Caco-2 (cell line): ENCODE data around the gene SLC39A12. TPM values are rescaled to one million over a fixed set of nuclear protein-coding genes. Genes with fewer than 3 reads are reported as not detected.

Experiments used
- BruUV-seq: library from RNA; stranded (reverse); fragments of 400-500 nt; replicated peaks from 2 replicates; lab custom pipeline; 2021; lab: Mats Ljungman, UMichigan
- CTCF ChIA-PET: fragments of 300-600 bp; sonication (Branson Sonifier 250); formaldehyde crosslinking; loops from one replicate; lab custom pipeline; 2022; ENCODE audit warnings: antibody characterized with exemption; lab: Charles Lee
- POLR2A ChIA-PET: fragments of 300-600 bp; sonication (Branson Sonifier 250); formaldehyde crosslinking; loops from one replicate; lab custom pipeline; 2022; ENCODE audit warnings: antibody characterized with exemption; lab: Charles Lee
- DNase-seq, 2 experiments: peaks; one replicate each; pipeline versions ENCODE4 v3.0.0 to v3.0.0-alpha.2; 2020 to 2022
- H3K27me3 ChIP-seq: replicated peaks from 2 replicates; pipeline ENCODE4 v1.6.0; 2011; ENCODE audit warnings: low read length; ENCODE audit not compliant: control insufficient read depth, insufficient read depth
- H3K36me3 ChIP-seq: 2 replicates; pipeline ENCODE4 v1.5.1; 2011; ENCODE audit warnings: low read length; ENCODE audit not compliant: control insufficient read depth, insufficient read depth
- H3K4me1 ChIP-seq: fragments of 250-450 bp; sonication (Bioruptor Pico); 2 replicates; pipeline ENCODE4 v1.5.1; 2020; ENCODE audit warnings: mild to moderate bottlenecking
- H3K4me3 ChIP-seq: 2 replicates; pipeline ENCODE4 v1.5.1; 2011; ENCODE audit warnings: low read depth, mild to moderate bottlenecking, control low read depth, low read length
- H3K9me3 ChIP-seq: fragments of 250-450 bp; sonication (Bioruptor Pico); 2 replicates; pipeline ENCODE4 v1.5.1; 2020; ENCODE audit warnings: mild to moderate bottlenecking, moderate library complexity
- H3K27ac Mint-ChIP-seq: one replicate; pipeline ENCODE4 v1.8.0; 2022; ENCODE audit warnings: mixed read lengths; ENCODE audit not compliant: unreplicated experiment
- H3K27me3 Mint-ChIP-seq: one replicate; pipeline ENCODE4 v1.8.0; 2022; ENCODE audit warnings: mixed read lengths; ENCODE audit not compliant: insufficient read depth, unreplicated experiment
- H3K36me3 Mint-ChIP-seq: one replicate; pipeline ENCODE4 v1.8.0; 2022; ENCODE audit warnings: mild to moderate bottlenecking, mixed read lengths; ENCODE audit not compliant: insufficient read depth, unreplicated experiment
- H3K4me1 Mint-ChIP-seq: one replicate; pipeline ENCODE4 v1.8.0; 2022; ENCODE audit warnings: low read depth, mixed read lengths; ENCODE audit not compliant: unreplicated experiment
- H3K4me3 Mint-ChIP-seq: one replicate; pipeline ENCODE4 v1.8.0; 2022; ENCODE audit warnings: mild to moderate bottlenecking, moderate library complexity, mixed read lengths; ENCODE audit not compliant: unreplicated experiment
- H3K9me3 Mint-ChIP-seq: one replicate; pipeline ENCODE4 v1.8.0; 2022; ENCODE audit warnings: mixed read lengths; ENCODE audit not compliant: unreplicated experiment
- CTCF ChIP-seq, 2 experiments: fragments of 200-600 bp in 1 of 2; IDR thresholded peaks; 1 replicate in 1 of 2; 2 replicates in 1 of 2; pipeline versions ENCODE4 v1.5.1 to v1.8.0; 2011 to 2022; ENCODE audit warnings: antibody characterized with exemption in 1 of 2, control low read depth in 1 of 2, inconsistent platforms in 1 of 2, low read depth in 1 of 2, low read length in 1 of 2, mild to moderate bottlenecking in 1 of 2, moderate library complexity in 1 of 2; ENCODE audit not compliant: insufficient read depth in 1 of 2, severe bottlenecking in 1 of 2, unreplicated experiment in 1 of 2
- intact Hi-C: fragments of 100-400 bp; cut with micrococcal nuclease; formaldehyde crosslinking; loops from one replicate; pipeline ENCODE4 v1.10.0; 2022; ENCODE audit not compliant: unreplicated experiment
- total RNA-seq: library from RNA; stranded (reverse); gene quantifications from 2 replicates; pipeline ENCODE4 v1.2.3, GENCODE V29; 2022

SLC39A12 gene
- total RNA-seq, 1 experiment from 2014 or later = not detected

GRCh38 chr10:18073314-18073713 lies 121.6 kb downstream of the SLC39A12 start:
- POLR2A ChIA-PET = no interaction called here
- H3K27me3 Mint-ChIP-seq = peaks cover 20% of the 10 kb centered on the region
- H3K9me3 Mint-ChIP-seq = no peaks in the 10 kb centered on the region
- TF ChIP-seq CTCF (IDR thresholded peaks at IDR 0.05; ENCODE audit: insufficient read depth in 1 of 2, low read depth in 1 of 2, low read length in 1 of 2, severe bottlenecking in 1 of 2, unreplicated experiment in 1 of 2) = no peak
- Histone ChIP-seq H3K36me3 (no peaks in the 10 kb centered on the region), H3K4me1 (no peaks in the 10 kb centered on the region), H3K4me3 (no peak overlapping the region), H3K27me3 (peaks cover 1% of the 10 kb centered on the region; the same call in 1 of the 2 replicates), H3K9me3 (no peaks in the 10 kb centered on the region)
- BruUV-seq = no TSS peak
- H3K4me3 Mint-ChIP-seq = no peak overlapping the region
- H3K36me3 Mint-ChIP-seq = no peaks in the 10 kb centered on the region
- intact Hi-C loops = no loop called here
- DNase-seq = no peak
- no peak overlapping the region for H3K27ac Mint-ChIP-seq
- no peaks in the 10 kb centered on the region for H3K4me1 Mint-ChIP-seq
- CTCF ChIA-PET = no interaction called here

- Mint-ChIP-seq H3K27me3 (peaks cover 11% of the 10 kb centered on the region), H3K36me3 (no peaks in the 10 kb centered on the region), H3K27ac (no peak overlapping the region), H3K4me3 (no peak overlapping the region), H3K9me3 (no peaks in the 10 kb centered on the region), H3K4me1 (no peaks in the 10 kb centered on the region)
- Histone ChIP-seq H3K9me3 (no peaks in the 10 kb centered on the region), H3K4me3 (no peak overlapping the region), H3K27me3 (peaks cover 1% of the 10 kb centered on the region; the same call in 1 of the 2 replicates), H3K4me1 (no peaks in the 10 kb centered on the region), H3K36me3 (no peaks in the 10 kb centered on the region)
- no peak for DNase-seq
- intact Hi-C loops = no loop called here
- ChIA-PET CTCF (no interaction called here), POLR2A (no interaction called here)
- no TSS peak for BruUV-seq
- TF ChIP-seq CTCF (IDR thresholded peaks at IDR 0.05; ENCODE audit: insufficient read depth in 1 of 2, low read depth in 1 of 2, low read length in 1 of 2, severe bottlenecking in 1 of 2, unreplicated experiment in 1 of 2) = no peak
These were observed 124.2 kb downstream of the SLC39A12 start for GRCh38 chr10:18075881-18076280.

GRCh38 chr10:18079665-18080295 lies 128.1 kb downstream of the SLC39A12 start:
- no peak overlapping the region for H3K27ac Mint-ChIP-seq
- no peaks in the 10 kb centered on the region for H3K9me3 ChIP-seq
- H3K36me3 ChIP-seq = no peaks in the 10 kb centered on the region
- ChIA-PET CTCF (no interaction called here), POLR2A (no interaction called here)
- H3K4me3 Mint-ChIP-seq = no peak overlapping the region
- intact Hi-C loops = no loop called here
- H3K9me3 Mint-ChIP-seq = no peaks in the 10 kb centered on the region
- no peaks in the 10 kb centered on the region for H3K36me3 Mint-ChIP-seq
- no peaks in the 10 kb centered on the region for H3K4me1 ChIP-seq
- no peak overlapping the region for H3K4me3 ChIP-seq
- no TSS peak for BruUV-seq
- no peak for TF ChIP-seq CTCF (IDR thresholded peaks at IDR 0.05; ENCODE audit: insufficient read depth in 1 of 2, low read depth in 1 of 2, low read length in 1 of 2, severe bottlenecking in 1 of 2, unreplicated experiment in 1 of 2)
- peaks cover 1% of the 10 kb centered on the region; the same call in 1 of the 2 replicates for H3K27me3 ChIP-seq
- DNase-seq = no peak
- no peaks in the 10 kb centered on the region for H3K4me1 Mint-ChIP-seq
- H3K27me3 Mint-ChIP-seq = peaks cover 23% of the 10 kb centered on the region
